IPS-15b (cell line): ENCODE measurements around the gene PRTN3.

Source experiments
- H3K27me3 ChIP-seq: one replicate; pipeline ENCODE4 v1.6.1; 2013; ENCODE audit warnings: low read length; ENCODE audit not compliant: control insufficient read depth, insufficient read depth
- H3K36me3 ChIP-seq: one replicate; pipeline ENCODE4 v1.6.1; 2013; ENCODE audit warnings: low read length; ENCODE audit not compliant: control insufficient read depth, insufficient read depth
- H3K4me1 ChIP-seq: one replicate; pipeline ENCODE4 v1.6.1; 2013; ENCODE audit warnings: mild to moderate bottlenecking, low read length; ENCODE audit not compliant: control insufficient read depth, insufficient read depth
- H3K4me3 ChIP-seq: one replicate; pipeline ENCODE4 v1.5.1; 2013; ENCODE audit warnings: low read depth, low read length
- H3K9ac ChIP-seq: one replicate; pipeline ENCODE4 v1.6.1; 2013; ENCODE audit warnings: low read depth, mild to moderate bottlenecking, low read length
- H3K9me3 ChIP-seq: one replicate; pipeline ENCODE4 v1.6.1; 2013; ENCODE audit warnings: mild to moderate bottlenecking, low read length; ENCODE audit not compliant: control insufficient read depth, insufficient read depth

PRTN3 gene, protein sequence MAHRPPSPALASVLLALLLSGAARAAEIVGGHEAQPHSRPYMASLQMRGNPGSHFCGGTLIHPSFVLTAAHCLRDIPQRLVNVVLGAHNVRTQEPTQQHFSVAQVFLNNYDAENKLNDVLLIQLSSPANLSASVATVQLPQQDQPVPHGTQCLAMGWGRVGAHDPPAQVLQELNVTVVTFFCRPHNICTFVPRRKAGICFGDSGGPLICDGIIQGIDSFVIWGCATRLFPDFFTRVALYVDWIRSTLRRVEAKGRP

DNA sequence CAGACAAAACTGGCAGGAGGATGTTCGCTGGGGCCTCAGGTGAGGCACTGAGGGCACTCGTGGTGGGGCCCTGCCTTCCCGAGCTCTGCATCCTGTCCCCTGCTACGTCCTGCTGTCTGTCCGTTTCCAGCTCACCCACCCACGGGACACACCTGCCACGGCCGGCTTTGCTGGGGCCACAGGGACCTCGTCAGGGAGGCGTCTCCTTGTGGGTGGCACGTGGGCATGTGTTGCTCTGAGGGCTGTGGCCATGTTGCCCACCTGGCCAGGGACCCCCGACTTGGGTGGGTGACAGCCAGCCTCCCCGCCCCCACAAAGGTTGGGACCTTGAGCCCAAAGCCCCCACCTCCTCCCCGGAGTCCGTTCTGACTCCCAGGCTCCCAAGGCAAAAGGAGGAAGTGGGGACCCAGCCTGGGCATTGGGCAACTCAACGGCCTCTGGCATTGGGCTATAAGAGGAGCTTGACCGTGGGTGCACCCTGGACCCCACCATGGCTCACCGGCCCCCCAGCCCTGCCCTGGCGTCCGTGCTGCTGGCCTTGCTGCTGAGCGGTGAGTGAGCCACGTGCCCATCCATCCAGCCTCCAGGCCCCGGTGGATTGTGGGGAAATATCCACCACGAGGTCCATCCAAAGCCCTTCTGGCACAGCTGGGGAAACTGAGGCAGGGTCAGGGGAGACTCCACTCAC, at the start of gene PRTN3:
TSS of gene PRTN3 (plus strand) at position 481 of the 688 bp plus-strand sequence. CDS start at position 491, 10 bp downstream.
- H3K9me3 ChIP-seq = no peaks in the 10 kb centered on the region
- no peaks in the 10 kb centered on the region for H3K36me3 ChIP-seq
- H3K4me3 ChIP-seq = no peak within 1 kb of the TSS
- no peaks in the 10 kb centered on the region for H3K4me1 ChIP-seq
- H3K9ac ChIP-seq = no peak within 1 kb of the TSS
- peaks cover 2% of the 10 kb centered on the region for H3K27me3 ChIP-seq

DNA sequence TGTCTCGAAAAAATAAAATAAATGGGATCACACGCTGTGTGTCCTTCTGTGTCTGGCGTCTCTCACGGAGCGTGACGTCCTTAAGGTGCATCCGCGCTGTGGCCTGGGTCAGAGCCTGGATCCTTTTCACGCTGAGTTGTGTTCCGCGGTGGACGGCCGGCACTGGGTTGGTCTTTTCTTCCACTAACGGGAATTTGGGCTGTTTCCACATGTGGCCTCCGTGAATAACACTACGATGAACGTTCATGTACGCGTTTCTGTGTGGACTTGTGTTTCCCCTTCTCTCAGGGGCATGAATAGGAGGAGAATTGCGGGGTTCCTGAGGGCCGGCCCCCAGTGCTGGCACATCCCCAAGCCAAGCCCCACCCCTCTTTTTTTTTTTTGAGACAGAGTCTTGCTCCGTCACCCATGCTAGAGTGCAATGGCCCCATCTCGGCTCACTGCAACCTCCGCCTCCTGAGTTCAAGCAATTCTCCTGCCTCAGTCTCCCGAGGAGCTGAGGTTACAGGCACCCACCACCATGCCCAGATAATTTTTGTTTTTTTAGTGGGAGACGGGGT, 49.7 kb upstream of the PRTN3 start:
- Histone ChIP-seq H3K4me3 (no peak overlapping the region), H3K36me3 (no peaks in the 10 kb centered on the region), H3K4me1 (no peaks in the 10 kb centered on the region), H3K27me3 (no peaks in the 10 kb centered on the region), H3K9ac (peak overlapping the region; percentile 24), H3K9me3 (no peaks in the 10 kb centered on the region)

DNA sequence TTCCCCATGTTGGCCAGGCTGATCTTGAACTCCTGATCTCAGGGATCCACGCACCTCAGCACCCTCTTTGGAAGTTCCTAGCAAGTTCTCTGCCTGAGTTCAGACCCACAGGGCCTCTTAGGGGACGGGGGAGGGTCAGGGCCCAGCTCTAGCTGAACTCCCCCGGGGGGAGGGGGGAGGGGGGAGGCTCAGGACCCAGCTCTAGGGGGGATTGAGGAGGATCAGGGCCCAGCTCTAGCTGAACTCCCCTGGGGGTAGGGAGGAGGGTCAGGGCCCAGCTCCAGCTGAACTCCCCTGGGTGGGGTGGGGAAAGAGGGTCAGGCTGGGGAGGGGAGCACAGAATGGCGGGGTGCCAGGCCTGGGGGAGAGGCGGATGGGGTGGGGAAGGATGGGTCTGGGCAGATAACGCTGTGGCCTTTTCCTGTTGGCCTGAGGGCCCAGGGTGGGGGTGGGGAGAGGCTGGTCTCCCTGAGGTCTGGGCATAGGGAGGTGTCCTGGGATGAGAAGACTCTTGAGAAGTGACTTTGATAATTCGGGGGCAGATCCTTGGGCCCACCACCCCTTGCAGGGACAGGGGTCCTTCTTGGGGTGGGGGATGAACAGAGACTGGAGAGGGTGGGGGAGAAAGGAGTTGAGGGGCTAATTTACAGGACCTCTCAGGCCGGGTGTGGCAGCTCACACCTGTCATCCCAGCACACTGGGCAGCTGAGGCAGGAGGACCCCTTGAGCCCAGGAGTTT, 49.1 kb upstream of the PRTN3 start:
- Histone ChIP-seq H3K9me3 (no peaks in the 10 kb centered on the region), H3K36me3 (no peaks in the 10 kb centered on the region), H3K4me1 (no peaks in the 10 kb centered on the region), H3K27me3 (no peaks in the 10 kb centered on the region), H3K9ac (no peak overlapping the region), H3K4me3 (no peak overlapping the region)

DNA sequence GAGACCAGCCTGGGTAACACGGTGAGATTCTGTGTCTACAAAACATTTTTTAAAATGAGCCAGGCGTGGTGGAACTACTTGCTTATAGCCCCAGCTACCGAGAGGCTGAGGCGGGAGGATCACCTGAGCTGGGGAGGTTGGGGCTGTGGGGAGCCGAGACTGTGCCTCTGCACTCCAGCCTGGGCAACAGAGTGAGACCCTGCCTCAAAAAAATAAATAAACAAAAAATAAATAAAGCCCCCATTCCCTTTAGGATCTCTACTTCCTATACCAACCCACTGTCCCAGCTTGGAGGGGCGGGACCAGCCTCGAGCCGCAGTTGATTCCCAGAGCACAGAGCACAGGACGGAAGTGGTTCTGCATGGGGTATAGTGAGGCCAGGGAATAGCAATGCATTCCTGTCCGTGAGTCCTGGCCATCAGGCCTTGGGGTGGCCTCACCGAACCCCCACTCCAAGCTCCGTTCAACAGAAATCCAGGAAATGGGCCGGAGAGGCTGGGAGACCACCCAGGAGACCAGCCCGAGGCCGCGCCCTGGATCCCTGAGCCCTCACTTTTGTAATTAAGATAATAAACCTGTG, 48.4 kb upstream of the PRTN3 start:
- Histone ChIP-seq H3K4me1 (no peaks in the 10 kb centered on the region), H3K4me3 (no peak overlapping the region), H3K36me3 (no peaks in the 10 kb centered on the region), H3K27me3 (no peaks in the 10 kb centered on the region), H3K9me3 (no peaks in the 10 kb centered on the region), H3K9ac (no peak overlapping the region)

DNA sequence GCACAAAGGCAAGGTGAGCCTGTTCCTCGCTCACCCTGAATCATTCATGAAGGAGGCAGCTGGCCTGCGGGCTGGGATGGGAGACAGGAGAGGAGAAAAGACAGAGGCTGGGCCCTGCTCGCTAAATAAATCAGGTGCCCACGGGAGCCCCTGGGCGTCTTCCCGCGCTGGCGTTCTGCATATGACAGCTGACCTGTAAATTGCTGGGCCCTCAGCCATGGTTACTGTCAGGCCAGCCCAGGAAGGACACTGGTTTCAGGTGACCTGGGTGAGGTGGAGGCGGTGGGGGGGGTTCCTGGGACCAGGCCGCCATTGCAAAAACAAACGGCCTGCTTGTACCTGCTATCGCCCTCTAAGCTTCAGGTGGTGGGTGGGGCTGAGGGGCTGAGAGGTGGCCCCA, 47.0 kb upstream of the PRTN3 start:
- H3K9ac ChIP-seq = no peak overlapping the region
- no peaks in the 10 kb centered on the region for H3K27me3 ChIP-seq
- H3K4me3 ChIP-seq = no peak overlapping the region
- H3K36me3 ChIP-seq = no peaks in the 10 kb centered on the region
- H3K9me3 ChIP-seq = no peaks in the 10 kb centered on the region
- H3K4me1 ChIP-seq = no peaks in the 10 kb centered on the region

DNA sequence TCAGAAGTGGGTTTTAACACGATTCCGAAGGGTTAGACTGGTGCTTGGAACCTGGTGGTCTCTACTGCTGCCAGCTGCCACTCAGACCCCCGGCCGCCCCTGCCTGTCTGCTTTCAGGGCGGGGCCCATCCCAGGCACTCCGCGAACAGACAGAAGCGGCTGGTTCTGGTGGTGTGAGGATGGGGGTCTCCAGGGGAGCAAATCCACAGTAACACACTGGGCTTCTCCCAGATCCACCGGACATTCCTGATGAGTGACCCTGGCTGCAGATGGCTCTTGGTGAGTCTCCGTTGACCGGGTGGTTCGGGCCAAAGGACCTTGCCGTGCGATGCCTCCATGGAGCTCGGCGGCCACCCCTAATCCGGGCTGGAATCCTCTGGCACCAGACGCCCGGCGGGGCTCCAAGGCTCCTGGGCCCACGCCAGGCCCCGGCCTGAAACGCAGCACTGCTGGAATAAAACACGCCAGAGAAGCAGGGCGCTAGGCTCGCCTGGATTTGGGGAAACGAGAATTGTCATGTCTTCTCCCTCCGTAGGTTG, 45.7 kb upstream of the PRTN3 start:
- Histone ChIP-seq H3K4me1 (peaks cover 6% of the 10 kb centered on the region), H3K9me3 (no peaks in the 10 kb centered on the region), H3K4me3 (no peak overlapping the region), H3K27me3 (no peaks in the 10 kb centered on the region), H3K36me3 (peaks cover 11% of the 10 kb centered on the region), H3K9ac (no peak overlapping the region)

DNA sequence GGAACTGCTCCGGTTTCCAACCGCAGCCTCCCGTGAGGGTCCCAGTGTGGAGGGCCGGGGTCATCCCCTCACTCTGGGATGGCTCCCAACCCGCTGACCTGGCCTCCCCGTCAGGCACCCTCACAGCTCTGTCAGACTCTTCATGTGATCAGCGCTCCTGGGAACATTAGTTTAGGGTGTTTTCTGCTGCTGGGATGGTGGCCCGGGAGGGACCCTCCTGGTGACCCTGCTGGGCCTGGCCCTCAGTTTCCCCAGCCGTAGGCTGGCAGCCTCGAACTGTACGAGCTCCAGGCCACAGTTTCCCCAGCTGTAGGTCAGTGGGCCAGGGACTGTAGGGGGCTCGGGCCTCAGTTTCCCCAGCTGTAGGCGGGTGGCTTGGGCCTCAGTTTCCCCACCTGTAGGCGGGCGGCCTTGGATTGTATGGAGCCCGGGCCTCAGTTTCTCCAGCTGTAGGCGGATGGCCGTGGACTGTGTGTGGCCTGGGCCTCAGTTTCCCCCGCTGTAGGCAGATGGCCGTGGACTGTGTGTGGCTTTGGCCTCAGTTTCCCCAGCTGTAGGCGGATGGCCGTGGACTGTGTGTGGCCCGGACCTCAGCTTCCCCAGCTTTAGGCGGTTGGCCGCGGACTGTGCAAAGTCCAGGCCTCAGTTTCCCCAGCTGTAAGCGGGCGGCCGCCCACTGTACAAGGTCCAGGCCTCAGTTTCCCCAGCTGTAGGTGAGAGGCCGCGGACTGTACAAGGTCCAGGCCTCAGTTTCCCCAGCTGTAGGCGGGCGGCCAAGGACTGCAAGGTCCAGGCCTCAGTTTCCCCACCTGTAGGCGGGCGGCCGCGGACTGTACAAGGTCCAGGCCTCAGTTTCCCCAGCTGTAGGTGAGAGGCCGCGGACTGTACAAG, 44.9 kb upstream of the PRTN3 start:
- H3K4me3 ChIP-seq = no peak overlapping the region
- no peak overlapping the region for H3K9ac ChIP-seq
- no peaks in the 10 kb centered on the region for H3K9me3 ChIP-seq
- H3K27me3 ChIP-seq = no peaks in the 10 kb centered on the region
- peaks cover 12% of the 10 kb centered on the region for H3K4me1 ChIP-seq
- H3K36me3 ChIP-seq = peaks cover 19% of the 10 kb centered on the region

DNA sequence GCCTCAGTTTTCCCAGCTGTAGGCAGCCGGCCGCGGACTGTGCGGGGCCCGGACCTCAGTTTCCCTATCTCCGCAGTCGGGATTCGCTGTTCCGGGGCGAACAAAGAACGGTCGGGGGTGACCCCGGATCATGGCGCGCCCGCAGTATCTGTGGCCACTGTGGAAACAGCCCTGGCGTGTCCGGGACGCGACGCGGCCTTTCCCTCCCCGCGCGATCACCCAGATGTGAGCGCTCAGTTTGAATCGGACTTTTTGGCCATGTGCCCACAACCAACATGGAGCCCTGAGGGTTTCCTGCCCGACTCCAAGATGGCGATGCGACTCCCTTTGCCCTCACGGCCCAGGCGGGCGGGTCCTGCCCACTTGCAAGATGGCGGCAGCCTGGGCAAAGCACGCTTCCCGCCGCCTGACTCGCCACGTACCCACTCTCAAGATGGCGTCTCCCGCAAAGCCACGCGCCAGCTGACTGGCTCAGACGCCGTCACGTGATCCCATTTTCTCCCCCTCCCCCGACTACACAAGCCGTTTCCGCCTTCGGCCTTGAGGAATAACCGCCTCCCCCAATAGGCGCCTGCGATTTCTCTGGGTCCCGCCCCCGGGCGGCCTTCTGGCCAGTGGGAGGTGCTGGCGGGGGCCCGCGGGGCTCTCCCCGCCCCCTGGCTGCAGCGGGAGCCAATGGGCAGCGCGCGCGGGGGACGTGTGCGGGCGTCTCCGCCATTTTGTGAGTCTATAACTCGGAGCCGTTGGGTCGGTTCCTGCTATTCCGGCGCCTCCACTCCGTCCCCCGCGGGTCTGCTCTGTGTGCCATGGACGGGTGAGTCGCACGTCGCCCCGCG, 43.9 kb upstream of the PRTN3 start, which contains the start of gene PTBP1:
TSS of gene PTBP1 (plus strand) at position 761 of the 836 bp plus-strand sequence. CDS start at position 807, 46 bp downstream.
- Histone ChIP-seq H3K9ac (peak within 1 kb of the TSS; percentile 75), H3K36me3 (peaks cover 28% of the 10 kb centered on the region), H3K4me1 (peaks cover 14% of the 10 kb centered on the region), H3K9me3 (no peaks in the 10 kb centered on the region), H3K27me3 (no peaks in the 10 kb centered on the region), H3K4me3 (peak within 1 kb of the TSS; percentile 65)

DNA sequence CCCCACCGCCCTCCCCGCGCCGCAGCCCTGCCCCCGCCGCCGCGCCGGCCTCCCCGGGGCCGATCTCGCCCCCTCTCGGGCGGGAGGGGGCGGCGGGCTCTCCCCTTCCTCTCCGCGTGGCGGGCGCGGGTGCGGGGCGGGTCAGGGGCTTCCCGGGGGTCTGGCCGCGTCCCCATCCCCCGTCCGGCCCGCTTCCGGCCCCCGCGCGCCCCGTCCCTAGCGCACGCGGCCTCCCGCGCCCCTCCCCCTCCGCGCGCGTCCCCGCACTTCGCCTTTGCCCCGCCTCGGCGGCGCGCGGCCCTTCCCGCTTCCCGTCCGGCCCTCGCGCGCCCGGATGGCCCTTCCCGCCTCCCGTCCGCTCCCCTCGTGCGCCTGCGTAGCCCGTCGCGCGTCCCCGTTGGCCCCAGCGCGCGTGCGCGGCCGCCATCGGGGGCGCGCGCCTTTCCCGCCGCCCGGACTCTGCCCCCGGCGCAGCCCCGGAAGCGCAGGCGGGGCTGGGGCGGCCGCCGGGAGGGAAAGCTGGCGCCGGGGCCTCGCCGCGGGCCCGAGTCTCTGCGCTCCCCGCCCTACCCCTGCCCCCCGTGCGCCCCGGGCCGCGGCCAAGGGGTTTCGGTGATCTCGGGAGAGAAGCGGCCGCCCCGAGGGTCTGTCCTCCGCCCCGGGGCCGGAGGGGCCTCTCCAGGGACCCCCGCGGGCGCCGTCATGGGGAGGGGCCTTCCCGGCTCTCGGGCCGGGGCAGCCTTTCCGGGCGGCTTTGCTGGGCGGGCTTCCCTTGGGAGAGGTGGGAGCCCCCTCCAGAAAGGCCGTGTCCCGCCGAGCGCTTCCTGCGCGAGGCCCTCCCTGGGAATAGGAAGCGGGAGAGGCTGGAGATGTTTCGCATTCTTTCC, 43.0 kb upstream of the PRTN3 start:
- peak overlapping the region; percentile 75 for H3K9ac ChIP-seq
- H3K9me3 ChIP-seq = no peaks in the 10 kb centered on the region
- H3K36me3 ChIP-seq = peaks cover 29% of the 10 kb centered on the region
- peak overlapping the region; percentile 65 for H3K4me3 ChIP-seq
- peaks cover 14% of the 10 kb centered on the region for H3K4me1 ChIP-seq
- H3K27me3 ChIP-seq = no peaks in the 10 kb centered on the region
